Measurements from ENCODE around the gene TMEM108. TPM values are rescaled to one million over a fixed set of nuclear protein-coding genes. Genes with fewer than 3 reads are reported as not detected.

The TMEM108 gene
- total RNA-seq, 1 experiment from 2014 or later: not detected

GRCh38 chr3:133424937-133425869, 387.0 kb downstream of the TMEM108 start:
- Mint-ChIP-seq H3K4me3 (ENCODE audit: unreplicated experiment) (no peak overlapping the region), H3K9me3 (ENCODE audit: unreplicated experiment) (no peaks in the 10 kb centered on the region), H3K27ac (ENCODE audit: low read depth, unreplicated experiment) (no peak overlapping the region), H3K4me1 (ENCODE audit: insufficient read depth, unreplicated experiment) (no peaks in the 10 kb centered on the region), H3K36me3 (ENCODE audit: insufficient read depth, unreplicated experiment) (no peaks in the 10 kb centered on the region), H3K27me3 (ENCODE audit: insufficient read depth, unreplicated experiment) (no peaks in the 10 kb centered on the region)
- intact Hi-C loops (cut with micrococcal nuclease): no loop called here
- CTCF ChIA-PET: interaction anchor here (0.6 to 4.2 kb wide), 19 partner anchors 8 to 699 kb away, joined by 3 to 41 read pairs (median 5); no protein-coding TSS in a partner anchor
- BruUV-seq (replicated peaks): no TSS peak
- no peak for TF ChIP-seq CTCF (IDR thresholded peaks at IDR 0.05; ENCODE audit: unreplicated experiment)
- POLR2A ChIA-PET: no interaction called here
- DNase-seq (ENCODE audit: unreplicated experiment): no peak

- CTCF ChIA-PET: interaction anchor here (0.6 to 4.2 kb wide), 11 partner anchors 12 to 698 kb away, joined by 3 to 41 read pairs (median 3); no protein-coding TSS in a partner anchor
- no peaks in the 10 kb centered on the region for H3K4me1 Mint-ChIP-seq (ENCODE audit: insufficient read depth, unreplicated experiment)
- no peaks in the 10 kb centered on the region for H3K27me3 Mint-ChIP-seq (ENCODE audit: insufficient read depth, unreplicated experiment)
- intact Hi-C loops (cut with micrococcal nuclease): no loop called here
- POLR2A ChIA-PET: no interaction called here
- H3K4me3 Mint-ChIP-seq (ENCODE audit: unreplicated experiment): no peak overlapping the region
- no TSS peak for BruUV-seq (replicated peaks)
- H3K9me3 Mint-ChIP-seq (ENCODE audit: unreplicated experiment): no peaks in the 10 kb centered on the region
- no peaks in the 10 kb centered on the region for H3K36me3 Mint-ChIP-seq (ENCODE audit: insufficient read depth, unreplicated experiment)
- no peak for DNase-seq (ENCODE audit: unreplicated experiment)
- H3K27ac Mint-ChIP-seq (ENCODE audit: low read depth, unreplicated experiment): no peak overlapping the region
- TF ChIP-seq CTCF (IDR thresholded peaks at IDR 0.05; ENCODE audit: unreplicated experiment): no peak
Observed at GRCh38 chr3:133425898-133426297, 387.7 kb downstream of the TMEM108 start.

- no peaks in the 10 kb centered on the region for H3K36me3 Mint-ChIP-seq (ENCODE audit: insufficient read depth, unreplicated experiment)
- CTCF ChIA-PET: interaction anchor here (0.7 to 4.2 kb wide), 10 partner anchors 10 to 702 kb away, joined by 3 to 41 read pairs (median 3); no protein-coding TSS in a partner anchor
- intact Hi-C loops (cut with micrococcal nuclease): no loop called here
- no peak for DNase-seq (ENCODE audit: unreplicated experiment)
- H3K4me3 Mint-ChIP-seq (ENCODE audit: unreplicated experiment): no peak overlapping the region
- no TSS peak for BruUV-seq (replicated peaks)
- H3K9me3 Mint-ChIP-seq (ENCODE audit: unreplicated experiment): no peaks in the 10 kb centered on the region
- POLR2A ChIA-PET: no interaction called here
- no peaks in the 10 kb centered on the region for H3K27me3 Mint-ChIP-seq (ENCODE audit: insufficient read depth, unreplicated experiment)
- no peaks in the 10 kb centered on the region for H3K4me1 Mint-ChIP-seq (ENCODE audit: insufficient read depth, unreplicated experiment)
- H3K27ac Mint-ChIP-seq (ENCODE audit: low read depth, unreplicated experiment): no peak overlapping the region
- TF ChIP-seq CTCF (IDR thresholded peaks at IDR 0.05; ENCODE audit: unreplicated experiment): no peak
Observed at GRCh38 chr3:133426721-133427120, 388.5 kb downstream of the TMEM108 start.

- no peaks in the 10 kb centered on the region for H3K4me1 Mint-ChIP-seq (ENCODE audit: insufficient read depth, unreplicated experiment)
- H3K36me3 Mint-ChIP-seq (ENCODE audit: insufficient read depth, unreplicated experiment): no peaks in the 10 kb centered on the region
- no peak overlapping the region for H3K27ac Mint-ChIP-seq (ENCODE audit: low read depth, unreplicated experiment)
- CTCF ChIA-PET: no interaction called here
- no peaks in the 10 kb centered on the region for H3K27me3 Mint-ChIP-seq (ENCODE audit: insufficient read depth, unreplicated experiment)
- H3K9me3 Mint-ChIP-seq (ENCODE audit: unreplicated experiment): no peaks in the 10 kb centered on the region
- POLR2A ChIA-PET: no interaction called here
- intact Hi-C loops (cut with micrococcal nuclease): no loop called here
- BruUV-seq (replicated peaks): no TSS peak
- no peak for TF ChIP-seq CTCF (IDR thresholded peaks at IDR 0.05; ENCODE audit: unreplicated experiment)
- no peak overlapping the region for H3K4me3 Mint-ChIP-seq (ENCODE audit: unreplicated experiment)
- DNase-seq (ENCODE audit: unreplicated experiment): no peak
Observed at GRCh38 chr3:133428552-133428951, 390.4 kb downstream of the TMEM108 start.
